ENCODE results near the gene PAK5.

PAK5 gene

GRCh38 chr20:9630554-9630953 is 208.3 kb downstream of the PAK5 start:
- DNase-seq (ENCODE audit: low spot score) = no peak
- TF ChIP-seq CTCF (IDR thresholded peaks at IDR 0.05; ENCODE audit: extremely low read depth, missing control alignments) = no peak

GRCh38 chr20:9629831-9630230 is 209.0 kb downstream of the PAK5 start:
- no peak for DNase-seq (ENCODE audit: low spot score)
- TF ChIP-seq CTCF (IDR thresholded peaks at IDR 0.05; ENCODE audit: extremely low read depth, missing control alignments) = no peak

GRCh38 chr20:9628589-9628988 is 210.3 kb downstream of the PAK5 start:
- no peak for TF ChIP-seq CTCF (IDR thresholded peaks at IDR 0.05; ENCODE audit: extremely low read depth, missing control alignments)

GRCh38 chr20:9628141-9628540 is 210.7 kb downstream of the PAK5 start:
- no peak for TF ChIP-seq CTCF (IDR thresholded peaks at IDR 0.05; ENCODE audit: extremely low read depth, missing control alignments)
- no peak for DNase-seq (ENCODE audit: low spot score)

More at GRCh38 chr20:9628589-9628988, 210.3 kb downstream of the PAK5 start:
- no peak for DNase-seq (ENCODE audit: low spot score)

- no peak for DNase-seq (ENCODE audit: low spot score)
- no peak for TF ChIP-seq CTCF (IDR thresholded peaks at IDR 0.05; ENCODE audit: extremely low read depth, missing control alignments)
Measured at GRCh38 chr20:9627219-9627618, 211.7 kb downstream of the PAK5 start.

GRCh38 chr20:9626357-9626756 is 212.5 kb downstream of the PAK5 start:
- DNase-seq (ENCODE audit: low spot score) = no peak
- no peak for TF ChIP-seq CTCF (IDR thresholded peaks at IDR 0.05; ENCODE audit: extremely low read depth, missing control alignments)

GRCh38 chr20:9617940-9618339 is 220.9 kb downstream of the PAK5 start:
- no peak for DNase-seq (ENCODE audit: low spot score)
- TF ChIP-seq CTCF (IDR thresholded peaks at IDR 0.05; ENCODE audit: extremely low read depth, missing control alignments) = peak; percentile 15
